Peyer's patch (tissue), 4 donors: Measurements from ENCODE around the gene C14orf180. TPM values are rescaled to one million over a fixed set of nuclear protein-coding genes. Genes with fewer than 3 reads are reported as not detected.

ENCODE experiments used
- DNase-seq, 3 donors: peaks; one replicate each; pipeline ENCODE4 v3.0.0-alpha.2; 2017 to 2019
- H3K27ac ChIP-seq, 4 donors: fragments of 200-600 bp; sonication (generic); one replicate each; pipeline ENCODE4 v1.5.1; 2016 to 2019
- H3K27me3 ChIP-seq, 2 donors: fragments of 200-600 bp; sonication (generic); one replicate each; pipeline ENCODE4 v1.5.1; 2019
- H3K36me3 ChIP-seq, 3 donors: fragments of 200-600 bp; sonication (generic); one replicate each; pipeline ENCODE4 v1.5.1; 2016 to 2019
- H3K4me1 ChIP-seq, 4 donors: fragments of 200-600 bp; sonication (generic); one replicate each; pipeline ENCODE4 v1.5.1; 2016 to 2019
- H3K4me3 ChIP-seq, 4 donors: fragments of 200-600 bp; sonication (generic); 1 replicate in 3 of 4; 2 replicates in 1 of 4; pipeline ENCODE4 v1.5.1; 2016 to 2019; ENCODE audit warnings: mild to moderate bottlenecking in 1 of 4
- H3K9me3 ChIP-seq, 4 donors: fragments of 200-600 bp; sonication (generic); one replicate each; pipeline ENCODE4 v1.5.1; 2016 to 2019; ENCODE audit warnings: mild to moderate bottlenecking in 1 of 4
- POLR2A ChIP-seq, 2 donors: fragments of 450-650 bp; IDR thresholded peaks; one replicate each; pipeline ENCODE4 v1.5.1; 2017; ENCODE audit warnings: antibody characterized with exemption in 2 of 2, mild to moderate bottlenecking in 2 of 2, moderate library complexity in 2 of 2
- total RNA-seq, 4 donors: library from RNA; depleted of rRNA; stranded (reverse); fragments of >200 nt; gene quantifications; one replicate each; pipeline ENCODE4 v1.1.0, GENCODE V29; 2016
- TF ChIP-seq, protein P1 (sequence below), 6 experiments: fragments of 450-650 bp in 4 of 6; fragments of 200-600 bp in 2 of 6; sonication (generic) in 1 of 6; IDR thresholded peaks; one replicate each; pipeline ENCODE4 v1.5.1; 2017 to 2019; ENCODE audit warnings: antibody characterized with exemption in 6 of 6, mild to moderate bottlenecking in 3 of 6, moderate library complexity in 1 of 6

Gene C14orf180
- total RNA-seq, 4 donors from 2014 or later: 0.70 TPM; not detected in 3

GRCh38 chr14:104555430-104556255 lies 23.9 kb upstream of the C14orf180 start:
- DNase-seq: peak in 1 of 3 donors; percentile 29
- TF ChIP-seq, protein P1, sequence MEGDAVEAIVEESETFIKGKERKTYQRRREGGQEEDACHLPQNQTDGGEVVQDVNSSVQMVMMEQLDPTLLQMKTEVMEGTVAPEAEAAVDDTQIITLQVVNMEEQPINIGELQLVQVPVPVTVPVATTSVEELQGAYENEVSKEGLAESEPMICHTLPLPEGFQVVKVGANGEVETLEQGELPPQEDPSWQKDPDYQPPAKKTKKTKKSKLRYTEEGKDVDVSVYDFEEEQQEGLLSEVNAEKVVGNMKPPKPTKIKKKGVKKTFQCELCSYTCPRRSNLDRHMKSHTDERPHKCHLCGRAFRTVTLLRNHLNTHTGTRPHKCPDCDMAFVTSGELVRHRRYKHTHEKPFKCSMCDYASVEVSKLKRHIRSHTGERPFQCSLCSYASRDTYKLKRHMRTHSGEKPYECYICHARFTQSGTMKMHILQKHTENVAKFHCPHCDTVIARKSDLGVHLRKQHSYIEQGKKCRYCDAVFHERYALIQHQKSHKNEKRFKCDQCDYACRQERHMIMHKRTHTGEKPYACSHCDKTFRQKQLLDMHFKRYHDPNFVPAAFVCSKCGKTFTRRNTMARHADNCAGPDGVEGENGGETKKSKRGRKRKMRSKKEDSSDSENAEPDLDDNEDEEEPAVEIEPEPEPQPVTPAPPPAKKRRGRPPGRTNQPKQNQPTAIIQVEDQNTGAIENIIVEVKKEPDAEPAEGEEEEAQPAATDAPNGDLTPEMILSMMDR (IDR thresholded peaks at IDR 0.05): no peak
- no peak for TF ChIP-seq POLR2A (IDR thresholded peaks at IDR 0.05)

DNA sequence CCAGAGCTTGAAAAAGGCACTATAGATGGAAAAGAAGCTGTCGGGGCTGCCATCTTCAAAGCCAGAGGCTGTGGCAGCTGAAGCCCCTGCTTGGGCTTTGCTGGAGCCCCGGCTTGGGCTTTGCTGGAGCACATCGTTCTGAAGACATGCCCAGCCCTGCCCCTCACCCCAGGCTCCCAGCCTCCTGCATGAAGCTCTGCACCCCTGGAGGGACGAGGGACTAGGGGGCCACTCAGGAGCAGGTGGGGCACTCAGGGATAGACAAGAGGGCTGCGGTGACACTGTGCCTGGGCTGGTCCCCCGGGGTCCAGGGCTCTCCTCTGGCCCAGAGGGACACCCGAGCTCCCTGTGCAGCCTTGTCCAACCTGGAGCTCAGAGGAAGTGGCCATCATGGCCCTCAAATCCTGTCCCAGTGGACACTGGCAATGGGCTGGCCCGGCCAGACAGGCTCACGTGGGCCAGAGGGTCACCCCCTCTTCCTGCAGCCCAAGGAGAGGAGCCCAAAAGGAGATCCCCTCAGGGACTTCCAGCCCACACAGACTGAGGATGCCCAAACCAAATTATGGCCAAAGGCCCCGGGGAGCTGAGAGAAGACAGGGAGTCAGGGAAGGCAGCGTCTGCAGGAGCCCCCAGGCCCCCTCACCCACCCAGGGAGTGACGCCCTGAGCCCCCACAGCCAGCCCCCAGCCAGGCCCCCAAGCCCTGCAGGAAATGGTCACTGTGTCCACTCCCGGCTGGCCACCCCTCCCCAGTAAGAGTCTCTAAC lies 23.1 kb upstream of the C14orf180 start:
- Histone ChIP-seq H3K9me3 (no peaks in the 10 kb centered on the region), H3K27ac (no peak overlapping the region), H3K4me3 (no peak overlapping the region), H3K4me1 (no peaks in the 10 kb centered on the region), H3K36me3 (no peaks in the 10 kb centered on the region), H3K27me3 (no peaks in the 10 kb centered on the region)
- DNase-seq: peak in 1 of 3 donors; percentile 34
- no peak for TF ChIP-seq POLR2A (IDR thresholded peaks at IDR 0.05)
- TF ChIP-seq, protein P1 (IDR thresholded peaks at IDR 0.05): no peak

More at GRCh38 chr14:104555430-104556255, 23.9 kb upstream of the C14orf180 start:
- no peaks in the 10 kb centered on the region for H3K36me3 ChIP-seq
- no peaks in the 10 kb centered on the region for H3K4me1 ChIP-seq
- no peak overlapping the region for H3K4me3 ChIP-seq
- H3K27me3 ChIP-seq: no peaks in the 10 kb centered on the region
- no peaks in the 10 kb centered on the region for H3K9me3 ChIP-seq
- H3K27ac ChIP-seq: no peak overlapping the region

- Histone ChIP-seq H3K4me3 (no peak overlapping the region), H3K36me3 (no peaks in the 10 kb centered on the region), H3K9me3 (no peaks in the 10 kb centered on the region), H3K4me1 (no peaks in the 10 kb centered on the region), H3K27ac (no peak overlapping the region), H3K27me3 (no peaks in the 10 kb centered on the region)
- no peak for DNase-seq
- TF ChIP-seq, protein P1 (IDR thresholded peaks at IDR 0.05): no peak
- TF ChIP-seq POLR2A (IDR thresholded peaks at IDR 0.05): no peak
These were observed 22.5 kb upstream of the C14orf180 start for GRCh38 chr14:104557086-104557485.

DNA sequence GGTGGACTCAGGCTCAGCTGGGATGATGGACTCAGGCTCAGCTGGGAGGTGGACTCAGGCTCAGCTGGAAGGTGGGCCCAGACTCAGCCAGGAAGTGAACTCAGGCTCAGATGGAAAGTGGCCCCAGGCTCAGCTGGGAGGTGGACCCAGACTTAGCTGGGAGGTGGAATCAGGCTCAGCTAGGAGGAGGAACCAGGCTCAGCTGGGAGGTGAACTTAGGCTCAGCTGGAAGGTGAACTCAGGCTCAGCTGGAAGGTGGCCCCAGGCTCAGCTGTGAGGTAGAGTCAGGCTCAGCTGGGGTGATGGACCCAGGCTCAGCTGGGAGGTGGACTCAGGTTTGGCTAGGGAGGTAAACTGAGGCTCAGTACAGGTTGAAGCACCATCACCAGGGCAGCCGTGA lies 21.8 kb upstream of the C14orf180 start:
- Histone ChIP-seq H3K9me3 (no peaks in the 10 kb centered on the region), H3K27me3 (no peaks in the 10 kb centered on the region), H3K36me3 (no peaks in the 10 kb centered on the region), H3K4me1 (no peaks in the 10 kb centered on the region), H3K4me3 (no peak overlapping the region), H3K27ac (no peak overlapping the region)
- peak in 1 of 3 donors; percentile 28 for DNase-seq
- TF ChIP-seq, protein P1 (IDR thresholded peaks at IDR 0.05): no peak
- no peak for TF ChIP-seq POLR2A (IDR thresholded peaks at IDR 0.05)

DNA sequence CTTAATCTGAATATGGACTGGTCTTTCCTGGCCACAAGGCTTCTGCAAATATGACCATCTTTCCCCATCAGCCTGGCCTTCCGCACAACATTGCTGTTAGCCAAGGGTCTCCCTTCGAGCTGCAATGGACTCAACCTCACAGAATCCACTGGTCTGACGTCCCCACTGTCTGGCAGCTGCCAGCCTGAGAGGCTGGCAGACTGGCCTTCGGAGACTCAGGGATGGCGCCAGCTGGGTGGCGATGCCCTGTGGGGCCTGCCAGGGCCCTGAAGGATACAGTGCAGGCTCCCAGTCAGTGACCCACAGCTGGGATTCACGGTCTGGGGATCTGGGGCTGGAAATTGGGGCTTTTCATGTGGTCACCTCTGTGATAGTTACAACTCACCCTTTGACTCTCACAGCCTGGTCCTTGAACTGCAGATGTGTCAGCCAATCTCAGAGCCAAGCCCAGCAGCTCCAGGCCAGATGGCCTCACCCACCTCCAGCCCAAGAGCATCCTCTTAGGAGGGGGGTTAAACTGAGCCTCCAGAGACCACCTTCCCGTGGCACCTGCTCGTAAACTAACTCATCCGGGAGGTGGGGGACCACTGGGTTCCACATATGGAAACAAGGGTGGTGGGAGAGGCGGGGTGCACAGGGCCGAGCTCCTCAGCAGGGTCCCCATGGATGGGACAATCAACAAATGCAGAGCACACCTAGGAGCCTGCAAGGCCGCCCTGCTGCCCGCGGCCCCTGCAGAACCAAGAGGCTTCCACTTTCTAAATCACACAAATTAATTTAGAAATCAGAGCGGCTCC lies 21.1 kb upstream of the C14orf180 start:
- no peaks in the 10 kb centered on the region for H3K27me3 ChIP-seq
- no peaks in the 10 kb centered on the region for H3K36me3 ChIP-seq
- DNase-seq: peak in 1 of 3 donors; percentile 33

More for the DNA sequence above, 21.1 kb upstream of the C14orf180 start:
- no peak overlapping the region for H3K4me3 ChIP-seq
- no peaks in the 10 kb centered on the region for H3K9me3 ChIP-seq
- no peak for TF ChIP-seq POLR2A (IDR thresholded peaks at IDR 0.05)
- TF ChIP-seq, protein P1 (IDR thresholded peaks at IDR 0.05): no peak
- H3K27ac ChIP-seq: no peak overlapping the region
- no peaks in the 10 kb centered on the region for H3K4me1 ChIP-seq
